ENCODE measurements around the gene NPEPL1. TPM values are rescaled to one million over a fixed set of nuclear protein-coding genes. Genes with fewer than 3 reads are reported as not detected.

The NPEPL1 gene
- total RNA-seq, 4 donors from 2014 or later: 41.6 to 56.0 (median 47.2) TPM

DNA sequence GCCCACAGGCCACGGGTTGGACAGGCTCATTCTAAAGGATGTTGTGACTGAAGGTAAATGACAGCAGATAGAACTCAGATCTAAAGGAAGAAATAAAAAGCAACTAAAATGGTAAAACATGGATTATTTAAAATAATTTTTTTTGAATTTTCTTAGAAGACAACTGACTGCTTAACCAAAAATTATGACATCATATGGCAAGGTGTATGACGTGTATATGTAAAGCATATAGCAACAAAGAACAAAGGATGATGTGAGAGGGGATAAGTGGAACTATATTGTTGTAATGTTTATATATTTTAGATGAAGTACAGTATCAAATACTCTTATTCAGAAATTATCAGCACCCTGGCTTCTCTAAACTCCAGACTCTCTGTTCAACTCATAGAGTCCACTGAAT lies 38.6 kb downstream of the NPEPL1 start:
- DNase-seq: no peak
- no peaks in the 10 kb centered on the region for H3K4me1 ChIP-seq
- 88 to 93% methylated on average over 2 of the region's 2 CpGs for WGBS, 2 donors
- no peak overlapping the region for H3K4me3 ChIP-seq (replicated peaks in 1 of 3)
- no peaks in the 10 kb centered on the region for H3K27me3 ChIP-seq
- no peaks in the 10 kb centered on the region for H3K9me3 ChIP-seq
- H3K27ac ChIP-seq: no peak overlapping the region
- TF ChIP-seq, protein P1, sequence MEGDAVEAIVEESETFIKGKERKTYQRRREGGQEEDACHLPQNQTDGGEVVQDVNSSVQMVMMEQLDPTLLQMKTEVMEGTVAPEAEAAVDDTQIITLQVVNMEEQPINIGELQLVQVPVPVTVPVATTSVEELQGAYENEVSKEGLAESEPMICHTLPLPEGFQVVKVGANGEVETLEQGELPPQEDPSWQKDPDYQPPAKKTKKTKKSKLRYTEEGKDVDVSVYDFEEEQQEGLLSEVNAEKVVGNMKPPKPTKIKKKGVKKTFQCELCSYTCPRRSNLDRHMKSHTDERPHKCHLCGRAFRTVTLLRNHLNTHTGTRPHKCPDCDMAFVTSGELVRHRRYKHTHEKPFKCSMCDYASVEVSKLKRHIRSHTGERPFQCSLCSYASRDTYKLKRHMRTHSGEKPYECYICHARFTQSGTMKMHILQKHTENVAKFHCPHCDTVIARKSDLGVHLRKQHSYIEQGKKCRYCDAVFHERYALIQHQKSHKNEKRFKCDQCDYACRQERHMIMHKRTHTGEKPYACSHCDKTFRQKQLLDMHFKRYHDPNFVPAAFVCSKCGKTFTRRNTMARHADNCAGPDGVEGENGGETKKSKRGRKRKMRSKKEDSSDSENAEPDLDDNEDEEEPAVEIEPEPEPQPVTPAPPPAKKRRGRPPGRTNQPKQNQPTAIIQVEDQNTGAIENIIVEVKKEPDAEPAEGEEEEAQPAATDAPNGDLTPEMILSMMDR (IDR thresholded peaks at IDR 0.05): no peak
- no peak for TF ChIP-seq POLR2A (IDR thresholded peaks at IDR 0.05)
- intact Hi-C loops (cut with DNase I): no loop called here
- no peaks in the 10 kb centered on the region for H3K36me3 ChIP-seq

DNA sequence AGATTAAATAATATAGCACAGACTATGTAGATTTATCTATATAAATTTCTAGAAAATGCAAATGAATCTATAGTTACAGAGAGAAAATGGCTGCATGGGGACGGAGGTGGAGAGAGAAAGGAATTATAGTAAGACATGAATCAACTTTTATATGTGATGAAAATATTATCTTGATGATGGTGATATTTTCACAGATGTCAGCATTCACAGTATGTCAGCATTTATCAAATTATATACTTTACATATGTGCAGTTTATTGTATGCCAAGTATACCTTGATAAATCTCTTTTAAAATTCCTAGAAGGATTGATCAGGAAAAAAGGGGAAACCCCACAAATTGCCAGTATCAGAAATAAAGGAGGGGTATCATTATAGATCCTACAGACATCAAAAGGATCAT lies 44.6 kb downstream of the NPEPL1 start:
- H3K27me3 ChIP-seq: no peaks in the 10 kb centered on the region
- 85 to 93% methylated on average over 1 of the region's 1 CpG for WGBS, 2 donors
- TF ChIP-seq POLR2A (IDR thresholded peaks at IDR 0.05): no peak
- TF ChIP-seq, protein P1 (IDR thresholded peaks at IDR 0.05): no peak
- H3K27ac ChIP-seq: no peak overlapping the region
- no peak for DNase-seq
- intact Hi-C loops (cut with DNase I): no loop called here
- H3K4me1 ChIP-seq: no peaks in the 10 kb centered on the region
- H3K36me3 ChIP-seq: no peaks in the 10 kb centered on the region
- no peak overlapping the region for H3K4me3 ChIP-seq (replicated peaks in 1 of 3)
- no peaks in the 10 kb centered on the region for H3K9me3 ChIP-seq

DNA sequence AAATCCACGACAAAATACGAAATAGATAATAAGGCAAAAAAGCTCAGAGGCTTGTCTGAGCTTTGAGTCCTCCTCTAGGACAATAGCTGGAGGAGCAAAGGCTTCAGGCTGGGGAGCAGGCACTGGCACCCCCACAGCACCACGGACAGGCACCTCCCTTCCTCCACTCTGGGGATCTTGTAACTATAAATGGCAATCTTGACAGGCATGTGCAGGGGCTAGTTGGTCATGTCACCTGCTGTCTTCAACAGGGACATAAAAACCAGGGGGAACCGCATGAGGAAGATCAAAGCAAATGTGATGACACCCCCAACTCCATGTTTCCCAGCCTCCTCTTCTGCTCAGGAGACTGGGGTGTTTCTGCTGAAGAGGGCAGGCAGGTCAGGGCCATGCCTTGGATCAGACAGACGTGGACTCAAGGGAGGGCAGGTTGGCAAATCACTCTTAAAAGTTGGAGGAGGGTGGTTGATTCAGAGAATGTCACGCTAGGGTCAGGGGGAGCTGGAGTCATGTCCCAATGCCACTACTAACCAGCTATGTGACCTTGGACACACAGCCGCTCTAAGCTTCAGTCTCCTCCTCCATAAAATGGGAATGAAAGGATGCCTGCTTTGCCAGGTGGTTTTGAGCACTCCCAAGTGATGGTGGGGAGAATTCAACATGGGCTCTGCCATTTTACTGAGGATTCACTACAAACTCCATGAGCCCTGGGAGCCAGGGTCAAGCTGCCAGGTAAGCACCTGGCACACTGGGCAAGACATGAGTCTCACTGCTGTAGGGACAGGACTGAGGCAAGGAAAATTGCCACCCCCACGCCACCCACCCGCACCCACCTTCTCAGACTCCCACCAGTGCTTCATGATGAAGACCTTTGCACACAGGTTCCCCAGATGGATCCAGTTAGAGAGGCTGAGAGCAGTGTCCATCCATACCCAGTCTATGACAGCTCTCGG lies 48.0 kb downstream of the NPEPL1 start:
- H3K27me3 ChIP-seq: no peaks in the 10 kb centered on the region
- H3K4me1 ChIP-seq: no peaks in the 10 kb centered on the region
- intact Hi-C loops (cut with DNase I): no loop called here
- H3K4me3 ChIP-seq (replicated peaks in 1 of 3): no peak overlapping the region
- no peak overlapping the region for H3K27ac ChIP-seq
- no peak for TF ChIP-seq POLR2A (IDR thresholded peaks at IDR 0.05)
- TF ChIP-seq, protein P1 (IDR thresholded peaks at IDR 0.05): no peak
- no peaks in the 10 kb centered on the region for H3K36me3 ChIP-seq
- 86 to 88% methylated on average over 8 to 10 of the region's 10 CpGs for WGBS, 2 donors
- DNase-seq: no peak
- H3K9me3 ChIP-seq: no peaks in the 10 kb centered on the region

DNA sequence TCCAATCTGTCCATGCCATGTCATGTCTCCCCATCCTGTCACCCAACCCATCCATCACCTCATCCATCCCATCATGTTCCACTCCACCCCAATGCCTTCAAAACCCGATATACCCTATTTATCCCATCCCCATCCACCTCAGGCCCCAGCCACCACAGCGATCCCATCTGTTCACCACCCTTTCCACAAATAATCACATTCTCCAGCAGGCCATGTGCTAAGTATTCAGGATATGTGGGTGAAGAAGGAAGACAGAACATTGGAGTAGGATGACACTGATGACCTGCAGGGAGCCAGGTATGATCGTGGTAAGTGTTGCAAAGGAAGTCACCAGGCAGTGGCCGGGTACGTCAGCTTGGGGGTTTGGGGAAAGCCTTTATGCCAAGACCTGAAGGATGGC lies 48.8 kb downstream of the NPEPL1 start:
- Histone ChIP-seq H3K36me3 (no peaks in the 10 kb centered on the region), H3K27me3 (no peaks in the 10 kb centered on the region), H3K27ac (no peak overlapping the region), H3K9me3 (no peaks in the 10 kb centered on the region), H3K4me3 (replicated peaks in 1 of 3) (no peak overlapping the region), H3K4me1 (no peaks in the 10 kb centered on the region)
- WGBS, 2 donors: 87 to 94% methylated on average over 5 of the region's 5 CpGs
- TF ChIP-seq POLR2A (IDR thresholded peaks at IDR 0.05): no peak
- TF ChIP-seq, protein P1 (IDR thresholded peaks at IDR 0.05): no peak
- intact Hi-C loops (cut with DNase I): no loop called here
- no peak for DNase-seq
